ENCODE measurements around the gene EEFSEC.

- TF ChIP-seq CTCF (IDR thresholded peaks at IDR 0.05) (peak; percentile 41 to 77 (median 52)), POLR2A (IDR thresholded peaks at IDR 0.05) (no peak)
These were observed 19.9 kb upstream of the EEFSEC start for GRCh38 chr3:128133273-128133883.
